ENCODE measurements around the gene SHISA4. TPM values are rescaled to one million over a fixed set of nuclear protein-coding genes. Genes with fewer than 3 reads are reported as not detected.

SHISA4 gene
- total RNA-seq, 4 donors from 2014 or later: 18.9 to 35.8 (median 29.3) TPM

DNA sequence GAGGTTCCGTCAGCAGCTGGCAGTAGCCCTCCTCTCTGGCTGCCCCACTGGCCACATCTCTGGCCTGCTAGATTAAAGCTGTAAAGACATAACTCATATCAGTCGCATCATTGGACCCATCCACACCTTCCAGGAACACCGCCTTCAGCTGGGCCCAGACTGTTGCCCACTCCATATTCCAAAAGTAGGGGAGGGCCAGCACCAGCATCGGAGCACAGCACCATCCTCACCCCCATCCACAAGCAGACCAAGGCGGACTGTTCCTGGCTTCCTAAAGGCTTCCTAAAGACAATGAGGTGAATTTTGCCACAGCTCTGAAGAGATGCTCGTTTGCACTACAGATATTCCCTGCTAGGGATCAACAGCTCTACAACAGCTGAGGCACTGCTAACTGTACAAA lies 3.5 kb downstream of the SHISA4 start:
- Histone ChIP-seq H3K27ac (peak overlapping the region in 3 of 4 donors; percentile 67 to 94 (median 88)), H3K4me3 (no peak overlapping the region), H3K9me3 (no peaks in the 10 kb centered on the region), H3K27me3 (no peaks in the 10 kb centered on the region), H3K36me3 (peaks cover 0 to 11% of the 10 kb centered on the region in 2 donors), H3K4me1 (peaks cover 0 to 96% (median 19%) of the 10 kb centered on the region in 3 donors)
- 48 to 61% methylated on average over 2 to 4 of the region's 6 CpGs for WGBS, 2 donors (ENCODE audit: low coverage in 1 of 2)
- TF ChIP-seq, protein P1, sequence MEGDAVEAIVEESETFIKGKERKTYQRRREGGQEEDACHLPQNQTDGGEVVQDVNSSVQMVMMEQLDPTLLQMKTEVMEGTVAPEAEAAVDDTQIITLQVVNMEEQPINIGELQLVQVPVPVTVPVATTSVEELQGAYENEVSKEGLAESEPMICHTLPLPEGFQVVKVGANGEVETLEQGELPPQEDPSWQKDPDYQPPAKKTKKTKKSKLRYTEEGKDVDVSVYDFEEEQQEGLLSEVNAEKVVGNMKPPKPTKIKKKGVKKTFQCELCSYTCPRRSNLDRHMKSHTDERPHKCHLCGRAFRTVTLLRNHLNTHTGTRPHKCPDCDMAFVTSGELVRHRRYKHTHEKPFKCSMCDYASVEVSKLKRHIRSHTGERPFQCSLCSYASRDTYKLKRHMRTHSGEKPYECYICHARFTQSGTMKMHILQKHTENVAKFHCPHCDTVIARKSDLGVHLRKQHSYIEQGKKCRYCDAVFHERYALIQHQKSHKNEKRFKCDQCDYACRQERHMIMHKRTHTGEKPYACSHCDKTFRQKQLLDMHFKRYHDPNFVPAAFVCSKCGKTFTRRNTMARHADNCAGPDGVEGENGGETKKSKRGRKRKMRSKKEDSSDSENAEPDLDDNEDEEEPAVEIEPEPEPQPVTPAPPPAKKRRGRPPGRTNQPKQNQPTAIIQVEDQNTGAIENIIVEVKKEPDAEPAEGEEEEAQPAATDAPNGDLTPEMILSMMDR (IDR thresholded peaks at IDR 0.05): no peak
- TF ChIP-seq POLR2A (IDR thresholded peaks at IDR 0.05) (no peak), POLR2AphosphoS5 (IDR thresholded peaks at IDR 0.05) (peak; percentile 52)
- ATAC-seq: no peak

DNA sequence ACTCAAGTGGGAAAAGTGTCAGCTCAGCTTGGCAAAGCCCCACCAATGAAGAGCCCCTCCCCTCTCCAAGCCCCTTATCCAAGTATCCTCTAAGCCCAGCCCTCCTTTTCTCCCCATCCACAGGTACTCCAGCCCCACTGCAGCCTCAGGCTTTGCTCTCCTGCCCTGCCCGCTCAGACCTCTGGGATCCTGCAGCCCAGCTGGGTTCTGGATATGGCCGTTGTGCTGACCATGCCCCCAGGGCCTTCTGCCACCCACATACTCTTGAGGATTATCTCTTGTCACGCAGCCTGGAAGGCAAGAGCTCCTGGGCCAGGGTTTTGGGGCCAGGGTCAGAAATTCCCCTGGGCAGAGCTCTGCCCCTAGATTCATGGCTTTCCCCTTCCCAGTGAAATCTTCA lies 4.7 kb downstream of the SHISA4 start:
- 20 to 62% methylated on average over 2 of the region's 3 CpGs for WGBS, 2 donors (ENCODE audit: low coverage in 1 of 2)
- no peak for ATAC-seq
- H3K4me1 ChIP-seq: peaks cover 4 to 96% (median 24%) of the 10 kb centered on the region in 3 donors

DNA sequence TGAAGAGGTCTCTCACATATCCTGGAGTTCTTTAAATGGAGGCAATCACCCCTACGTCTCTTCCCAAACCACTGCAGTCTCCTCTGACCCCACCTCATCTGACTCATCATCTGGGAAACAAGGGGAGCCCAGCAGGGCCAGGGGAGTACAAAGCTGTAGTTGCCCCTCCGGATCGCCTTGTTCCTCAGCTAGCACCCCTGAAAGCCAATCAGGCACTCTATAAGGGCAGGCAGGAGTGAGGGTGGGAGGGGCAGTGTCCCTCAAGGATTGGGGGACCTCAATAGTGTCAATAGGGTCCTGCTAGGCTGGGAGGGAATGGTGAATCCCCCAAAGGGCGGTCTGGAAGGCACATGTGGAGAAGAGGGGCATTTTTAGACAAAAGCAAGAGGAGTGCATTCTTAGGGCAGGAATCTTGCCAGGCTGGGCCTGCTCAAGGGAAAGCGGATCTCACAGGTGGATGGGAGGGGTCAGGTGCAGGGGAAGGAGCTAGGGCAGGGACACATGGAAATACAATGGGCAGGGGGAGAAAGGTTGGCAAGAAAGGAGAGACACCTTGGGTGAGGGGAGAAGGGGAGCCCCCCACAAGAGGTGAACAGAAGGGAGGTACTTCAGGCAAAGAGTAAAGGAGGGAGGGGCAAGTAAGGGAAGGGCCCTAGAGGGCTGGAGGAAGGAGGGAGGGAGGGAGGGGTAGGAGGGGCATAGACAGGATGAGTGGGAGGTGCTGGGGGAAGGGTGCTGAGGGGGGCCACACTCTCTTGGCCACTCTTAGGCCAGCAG lies 5.8 kb downstream of the SHISA4 start:
- Histone ChIP-seq H3K27me3 (no peaks in the 10 kb centered on the region), H3K4me1 (peaks cover 4 to 99% (median 34%) of the 10 kb centered on the region in 3 donors), H3K36me3 (peaks cover 0 to 34% of the 10 kb centered on the region in 2 donors), H3K27ac (peak overlapping the region; percentile 88 to 95 (median 92)), H3K4me3 (no peak overlapping the region), H3K9me3 (no peaks in the 10 kb centered on the region)
- TF ChIP-seq POLR2A (IDR thresholded peaks at IDR 0.05) (no peak), POLR2AphosphoS5 (IDR thresholded peaks at IDR 0.05) (peak; percentile 27)
- no peak for ATAC-seq
- WGBS, 2 donors (ENCODE audit: low coverage in 1 of 2): 34 to 40% methylated on average over 1 to 3 of the region's 5 CpGs

More for the DNA sequence above, 4.7 kb downstream of the SHISA4 start:
- TF ChIP-seq, protein P1 (IDR thresholded peaks at IDR 0.05): no peak
- TF ChIP-seq POLR2A (IDR thresholded peaks at IDR 0.05) (peak in 1 of 2 donors; percentile 10), EP300 (IDR thresholded peaks at IDR 0.05) (no peak), POLR2AphosphoS5 (IDR thresholded peaks at IDR 0.05) (peak; percentile 79)
- Histone ChIP-seq H3K36me3 (peaks cover 0 to 23% of the 10 kb centered on the region in 2 donors), H3K9me3 (no peaks in the 10 kb centered on the region), H3K4me3 (no peak overlapping the region), H3K27me3 (no peaks in the 10 kb centered on the region), H3K27ac (peak overlapping the region; percentile 8 to 95 (median 91))

DNA sequence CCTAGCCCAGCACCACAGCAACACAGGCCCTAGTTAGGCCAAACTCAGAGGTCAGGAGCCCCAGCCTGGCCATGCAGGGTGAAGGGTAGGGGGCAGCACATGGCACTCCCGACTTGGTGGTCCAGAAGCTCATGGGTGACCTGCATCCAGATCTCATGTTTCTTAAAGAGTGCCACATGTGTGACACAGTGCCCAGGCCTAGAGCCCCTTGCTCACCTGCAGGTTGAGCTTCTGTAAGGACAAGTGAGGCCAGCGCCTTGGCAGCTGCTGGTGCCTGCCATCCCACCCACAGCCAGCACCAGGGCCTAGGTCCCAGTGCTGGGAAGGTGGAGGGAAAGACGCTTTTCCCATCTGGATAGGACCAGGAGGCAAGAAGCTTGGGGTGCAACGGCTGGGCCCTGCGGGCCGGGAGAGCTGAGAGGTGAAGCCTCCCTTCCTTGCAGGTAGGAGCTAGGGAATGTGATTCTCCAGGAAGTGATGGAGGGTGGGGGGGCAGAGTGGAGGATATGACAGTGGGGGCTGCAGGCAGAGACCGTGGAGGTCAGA lies 6.5 kb downstream of the SHISA4 start:
- Histone ChIP-seq H3K27me3 (no peaks in the 10 kb centered on the region), H3K27ac (peak overlapping the region; percentile 88 to 95 (median 92)), H3K4me1 (peaks cover 5 to 99% (median 35%) of the 10 kb centered on the region in 3 donors), H3K4me3 (no peak overlapping the region), H3K36me3 (peaks cover 0 to 40% of the 10 kb centered on the region in 2 donors), H3K9me3 (no peaks in the 10 kb centered on the region)
- TF ChIP-seq POLR2AphosphoS5 (IDR thresholded peaks at IDR 0.05): peak; percentile 81
- TF ChIP-seq, protein P1 (IDR thresholded peaks at IDR 0.05): peak in 1 of 4 experiments; percentile 3
- no peak for TF ChIP-seq EP300 (IDR thresholded peaks at IDR 0.05)
- TF ChIP-seq POLR2A (IDR thresholded peaks at IDR 0.05): no peak
- 17 to 31% methylated on average over 1 to 3 of the region's 7 CpGs for WGBS, 2 donors (ENCODE audit: low coverage in 1 of 2)
- no peak for ATAC-seq

DNA sequence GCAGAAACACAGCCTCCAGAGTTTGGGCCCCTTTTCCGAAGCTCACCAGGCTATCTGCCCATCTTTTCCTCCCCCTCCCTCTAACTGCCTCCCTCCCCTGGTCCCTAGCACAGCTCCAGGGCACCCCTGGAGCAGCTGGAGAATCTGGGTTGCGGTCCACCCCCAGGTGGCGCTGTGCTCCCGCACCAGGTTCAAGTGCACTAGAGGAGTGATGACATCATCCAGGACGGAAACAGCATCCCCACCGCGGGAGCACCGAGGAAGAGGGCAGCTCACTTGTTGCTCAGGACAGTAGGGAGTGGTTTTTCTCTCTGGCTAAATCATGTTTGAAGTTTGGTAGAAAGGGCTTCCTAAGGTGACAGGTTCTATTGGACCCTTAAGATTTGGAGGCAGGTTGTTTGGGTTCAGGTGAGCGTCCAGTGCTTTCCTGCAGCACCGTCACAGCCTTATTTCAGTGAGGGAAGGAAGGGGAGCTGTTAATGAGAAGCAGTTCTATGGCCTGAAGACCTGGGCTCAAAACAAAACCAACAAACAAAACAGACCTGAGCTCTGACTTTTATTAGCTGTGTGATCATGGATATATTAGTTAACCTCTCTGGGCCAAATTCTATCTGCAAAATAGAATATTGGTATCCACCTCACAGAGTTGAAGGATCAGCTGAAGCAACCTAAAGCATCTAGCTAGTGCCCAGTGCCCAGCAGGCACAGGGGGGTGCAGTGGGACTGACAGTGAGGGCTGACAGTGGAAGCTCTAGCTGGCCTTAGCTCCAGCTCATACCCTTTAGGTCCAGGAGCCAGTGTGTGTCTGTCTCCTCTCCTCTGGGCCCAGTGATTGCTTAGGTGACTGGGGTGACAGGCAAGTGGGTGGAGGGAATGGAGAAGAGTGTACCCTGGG lies 7.5 kb downstream of the SHISA4 start:
- no peaks in the 10 kb centered on the region for H3K9me3 ChIP-seq
- H3K4me3 ChIP-seq: no peak overlapping the region
- H3K4me1 ChIP-seq: peaks cover 7 to 99% (median 37%) of the 10 kb centered on the region in 3 donors
- ATAC-seq: peak; percentile 73
- peak overlapping the region; percentile 88 to 95 (median 92) for H3K27ac ChIP-seq
- peaks cover 0 to 40% of the 10 kb centered on the region in 2 donors for H3K36me3 ChIP-seq
- TF ChIP-seq POLR2AphosphoS5 (IDR thresholded peaks at IDR 0.05) (peak; percentile 93), POLR2A (IDR thresholded peaks at IDR 0.05) (no peak), EP300 (IDR thresholded peaks at IDR 0.05) (no peak)
- TF ChIP-seq, protein P1 (IDR thresholded peaks at IDR 0.05): peak in 3 of 4 experiments; percentile 96 to 99 (median 99)
- no peaks in the 10 kb centered on the region for H3K27me3 ChIP-seq
- WGBS, 2 donors (ENCODE audit: low coverage in 1 of 2): 0% methylated on average over 7 of the region's 10 CpGs; no CpG with 5 or more reads in 1 of the 2 donors

Data from gastroesophageal sphincter (tissue), 4 donors.